Measurements from ENCODE around the gene KLHL29.

KLHL29 gene

DNA sequence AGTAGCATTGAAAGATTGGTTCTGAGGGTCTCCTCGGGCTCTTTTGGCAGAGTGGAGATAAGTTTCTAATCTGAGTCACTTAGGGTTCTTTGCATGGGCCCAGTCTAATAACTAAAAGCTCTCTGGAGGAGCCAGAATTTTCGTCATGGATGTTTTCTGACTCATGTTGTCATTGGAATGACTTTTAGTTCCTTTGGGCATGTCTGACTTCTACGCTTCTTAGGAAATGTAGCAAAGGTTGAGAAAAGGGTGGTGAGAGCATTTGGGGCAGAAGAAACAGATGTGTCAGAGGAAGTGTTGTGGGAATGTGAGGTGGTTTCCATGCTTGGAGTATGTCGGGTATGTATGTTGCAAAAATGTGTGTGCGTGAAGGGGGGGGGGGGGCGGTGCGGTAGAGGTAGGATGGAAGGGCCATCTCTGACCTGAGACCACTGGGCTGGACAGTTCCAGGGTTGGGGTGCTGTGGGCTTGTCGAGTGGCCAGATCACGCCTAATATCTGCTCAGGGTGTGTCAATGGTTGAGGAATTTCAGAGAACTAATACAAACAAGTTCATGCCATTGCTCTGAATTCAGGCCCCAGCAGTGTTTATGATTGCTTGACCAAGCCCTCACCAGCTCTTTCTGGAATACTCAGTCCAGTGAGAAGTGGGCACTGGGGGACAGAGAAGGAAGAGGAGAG, 26.9 kb downstream of the KLHL29 start:
- Histone ChIP-seq H3K9ac (no peak overlapping the region), H3K4me3 (no peak overlapping the region), H3K27ac (no peak overlapping the region), H3K36me3 (no peaks in the 10 kb centered on the region), H3K27me3 (no peaks in the 10 kb centered on the region), H3K4me2 (no peak overlapping the region), H4K20me1 (no peaks in the 10 kb centered on the region), H3K9me3 (replicated peaks in 1 of 11) (no peaks in the 10 kb centered on the region), H3K4me1 (no peaks in the 10 kb centered on the region)
- TF ChIP-seq Cebpa-rat (IDR thresholded peaks at IDR 0.05), result no peak

GRCh38 chr2:23412556-23413155, 27.7 kb downstream of the KLHL29 start:
- Histone ChIP-seq H3K9ac (no peak overlapping the region), H3K4me2 (no peak overlapping the region), H3K36me3 (no peaks in the 10 kb centered on the region), H3K9me3 (replicated peaks in 1 of 11) (no peaks in the 10 kb centered on the region), H3K27me3 (no peaks in the 10 kb centered on the region), H3K27ac (no peak overlapping the region), H4K20me1 (no peaks in the 10 kb centered on the region), H3K4me1 (no peaks in the 10 kb centered on the region), H3K4me3 (no peak overlapping the region)
- TF ChIP-seq Cebpa-rat (IDR thresholded peaks at IDR 0.05), result no peak

GRCh38 chr2:23413641-23414040, 28.7 kb downstream of the KLHL29 start:
- H3K27ac ChIP-seq, result no peak overlapping the region
- H3K27me3 ChIP-seq, result no peaks in the 10 kb centered on the region
- H3K9ac ChIP-seq, result no peak overlapping the region
- H3K4me3 ChIP-seq, result no peak overlapping the region
- no peaks in the 10 kb centered on the region for H3K36me3 ChIP-seq
- H3K4me1 ChIP-seq, result no peaks in the 10 kb centered on the region
- H4K20me1 ChIP-seq, result no peaks in the 10 kb centered on the region; a peak in 1 of 22 replicates
- TF ChIP-seq Cebpa-rat (IDR thresholded peaks at IDR 0.05), result no peak
- no peak overlapping the region for H3K4me2 ChIP-seq
- H3K9me3 ChIP-seq (replicated peaks in 1 of 11), result no peaks in the 10 kb centered on the region

GRCh38 chr2:23414106-23414505, 29.1 kb downstream of the KLHL29 start:
- H3K4me2 ChIP-seq, result no peak overlapping the region
- no peak for TF ChIP-seq Cebpa-rat (IDR thresholded peaks at IDR 0.05)
- H3K36me3 ChIP-seq, result no peaks in the 10 kb centered on the region
- H3K9ac ChIP-seq, result no peak overlapping the region
- no peaks in the 10 kb centered on the region for H3K27me3 ChIP-seq
- no peaks in the 10 kb centered on the region; a peak in 1 of 22 replicates for H4K20me1 ChIP-seq
- no peak overlapping the region for H3K4me3 ChIP-seq
- no peaks in the 10 kb centered on the region for H3K4me1 ChIP-seq
- H3K27ac ChIP-seq, result no peak overlapping the region
- H3K9me3 ChIP-seq (replicated peaks in 1 of 11), result no peaks in the 10 kb centered on the region

- no peaks in the 10 kb centered on the region for H3K4me1 ChIP-seq
Observed at GRCh38 chr2:23414871-23415270, 29.9 kb downstream of the KLHL29 start.

DNA sequence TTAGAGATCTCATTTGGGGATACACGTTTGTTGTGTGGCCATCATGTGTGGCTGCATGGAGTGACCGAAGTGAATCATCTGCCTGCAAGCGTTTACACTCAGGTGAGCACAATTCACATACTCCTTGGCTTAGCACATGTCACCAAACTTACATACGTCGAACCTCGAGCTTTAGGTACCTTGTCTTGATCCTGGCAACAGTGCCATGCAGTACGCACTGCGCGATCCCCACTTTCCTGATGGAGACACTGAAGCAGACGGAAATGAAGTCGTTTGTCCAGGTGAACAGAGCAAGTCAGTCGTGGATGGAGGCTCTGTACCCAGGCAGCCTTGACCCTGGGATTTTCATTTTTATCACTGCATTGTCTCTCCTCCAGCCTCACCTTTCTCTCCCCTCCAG, 32.3 kb downstream of the KLHL29 start:
- H3K36me3 ChIP-seq, result no peaks in the 10 kb centered on the region
- TF ChIP-seq Cebpa-rat (IDR thresholded peaks at IDR 0.05), result no peak

More at GRCh38 chr2:23414871-23415270, 29.9 kb downstream of the KLHL29 start:
- Histone ChIP-seq H3K27ac (no peak overlapping the region), H3K9me3 (replicated peaks in 1 of 11) (no peaks in the 10 kb centered on the region), H4K20me1 (no peaks in the 10 kb centered on the region; a peak in 1 of 22 replicates), H3K4me3 (no peak overlapping the region), H3K36me3 (no peaks in the 10 kb centered on the region), H3K27me3 (no peaks in the 10 kb centered on the region), H3K9ac (no peak overlapping the region), H3K4me2 (no peak overlapping the region)
- TF ChIP-seq Cebpa-rat (IDR thresholded peaks at IDR 0.05), result no peak

DNA sequence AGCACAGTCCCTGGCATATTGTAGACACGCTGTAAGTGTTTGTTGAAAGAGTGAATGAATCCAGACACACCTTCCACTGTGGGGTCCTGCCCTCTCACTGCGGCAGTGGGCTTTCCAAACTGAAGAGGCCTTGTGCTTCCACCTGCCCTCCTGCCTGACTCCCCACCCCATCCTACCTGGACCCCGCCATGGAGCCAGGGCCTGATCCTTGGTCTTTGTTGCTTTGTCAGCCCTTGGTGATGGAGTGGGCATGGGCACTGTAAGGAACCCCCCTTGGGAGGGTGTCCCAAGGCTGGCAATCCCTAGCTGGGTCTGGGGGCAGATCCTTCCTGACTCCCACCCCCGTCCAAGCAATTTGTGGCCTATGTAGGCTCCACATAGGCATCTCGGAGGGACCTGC, 33.1 kb downstream of the KLHL29 start:
- no peaks in the 10 kb centered on the region for H3K4me1 ChIP-seq
- no peaks in the 10 kb centered on the region; a peak in 1 of 22 replicates for H4K20me1 ChIP-seq
- H3K9ac ChIP-seq, result no peak overlapping the region
- H3K4me3 ChIP-seq, result no peak overlapping the region
- H3K4me2 ChIP-seq, result no peak overlapping the region
- no peaks in the 10 kb centered on the region for H3K9me3 ChIP-seq (replicated peaks in 1 of 11)
- no peak overlapping the region for H3K27ac ChIP-seq
- H3K36me3 ChIP-seq, result no peaks in the 10 kb centered on the region
- H3K27me3 ChIP-seq, result no peaks in the 10 kb centered on the region
- no peak for TF ChIP-seq Cebpa-rat (IDR thresholded peaks at IDR 0.05)

More for the DNA sequence above, 32.3 kb downstream of the KLHL29 start:
- no peak overlapping the region for H3K27ac ChIP-seq
- no peak overlapping the region for H3K4me3 ChIP-seq
- H4K20me1 ChIP-seq, result no peaks in the 10 kb centered on the region; a peak in 1 of 22 replicates
- H3K4me2 ChIP-seq, result no peak overlapping the region
- H3K9ac ChIP-seq, result no peak overlapping the region
- no peaks in the 10 kb centered on the region for H3K9me3 ChIP-seq (replicated peaks in 1 of 11)
- H3K4me1 ChIP-seq, result no peaks in the 10 kb centered on the region
- H3K27me3 ChIP-seq, result no peaks in the 10 kb centered on the region

- Histone ChIP-seq H3K4me2 (no peak overlapping the region), H3K36me3 (no peaks in the 10 kb centered on the region), H3K27me3 (no peaks in the 10 kb centered on the region), H3K9me3 (replicated peaks in 1 of 11) (no peaks in the 10 kb centered on the region), H3K4me1 (no peaks in the 10 kb centered on the region), H4K20me1 (no peaks in the 10 kb centered on the region; a peak in 1 of 22 replicates), H3K9ac (no peak overlapping the region), H3K27ac (no peak overlapping the region), H3K4me3 (no peak overlapping the region)
- no peak for TF ChIP-seq Cebpa-rat (IDR thresholded peaks at IDR 0.05)
Observed at GRCh38 chr2:23418461-23418911, 33.5 kb downstream of the KLHL29 start.

DNA sequence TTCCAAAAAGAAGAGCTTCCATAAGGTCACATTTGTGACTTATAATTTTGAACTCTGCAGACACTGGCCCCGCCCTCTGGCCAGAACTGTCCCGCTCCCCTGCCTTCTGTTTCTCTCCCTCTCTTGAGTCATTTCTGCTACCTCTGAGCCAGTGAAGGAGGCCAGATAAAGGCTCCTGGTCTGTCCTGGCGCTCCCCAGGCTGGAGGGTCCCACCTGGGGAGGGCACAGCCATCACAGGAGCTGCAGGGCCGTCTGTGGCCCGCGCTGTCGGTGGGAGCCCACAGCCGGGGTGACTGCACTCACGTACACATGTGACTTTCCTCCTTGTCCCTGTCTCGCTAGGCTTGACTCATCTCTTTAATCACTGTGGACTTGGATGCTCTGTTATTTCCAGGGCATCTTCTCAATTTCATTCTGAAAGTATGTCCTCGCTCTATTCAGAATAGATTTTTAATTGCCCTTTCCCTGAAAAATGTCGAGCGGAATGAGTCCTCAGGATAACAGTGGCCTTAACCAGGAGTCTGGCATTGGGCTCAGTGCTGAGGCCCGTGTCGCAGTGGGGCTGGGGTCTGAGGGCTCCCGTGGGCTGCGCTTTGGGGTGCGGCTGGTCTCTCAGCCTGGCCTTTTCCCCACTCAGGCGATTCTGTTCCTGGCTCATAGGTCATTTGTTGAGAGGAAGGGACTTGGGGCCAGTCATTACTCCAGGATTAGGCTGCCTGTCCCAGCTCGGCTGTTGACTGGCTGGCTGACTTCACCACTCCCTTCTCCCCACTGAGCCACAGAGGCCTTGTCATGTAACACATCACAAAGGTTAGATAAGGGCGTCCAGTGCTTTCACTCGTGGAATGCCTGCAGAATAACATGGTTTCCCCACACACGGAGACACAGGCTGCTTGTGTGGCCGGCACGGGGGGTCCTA, 34.5 kb downstream of the KLHL29 start:
- no peak for TF ChIP-seq Cebpa-rat (IDR thresholded peaks at IDR 0.05)
- no peak overlapping the region for H3K4me2 ChIP-seq
- H3K27ac ChIP-seq, result no peak overlapping the region
- no peaks in the 10 kb centered on the region for H3K27me3 ChIP-seq
- H3K4me3 ChIP-seq, result no peak overlapping the region
- H3K36me3 ChIP-seq, result no peaks in the 10 kb centered on the region
- no peaks in the 10 kb centered on the region for H3K4me1 ChIP-seq
- no peak overlapping the region for H3K9ac ChIP-seq
- H4K20me1 ChIP-seq, result no peaks in the 10 kb centered on the region; a peak in 1 of 22 replicates
- H3K9me3 ChIP-seq (replicated peaks in 1 of 11), result no peaks in the 10 kb centered on the region

All from BLaER1 treated with 17β-estradiol and CSF1 and Interleukin-3, amounts not matched to agents 10 nM and 100 nM (cell line).